Glomerular visceral epithelial cell (primary cell): ENCODE data around the gene BLMH.

ENCODE experiments used
- DNase-seq: peaks from one replicate; pipeline ENCODE4 v3.0.0-alpha.2; 2016; ENCODE audit errors: extremely low spot score

BLMH gene

GRCh38 chr17:30291543-30292285 is at the start of gene BLMH:
Gene BLMH, minus strand, starts transcription at chr17:30291944. Its CDS starts 125 bp downstream, at chr17:30291819.
- DNase-seq: peak; percentile 80

- no peak for DNase-seq
These were observed 49.1 kb upstream of the BLMH start for GRCh38 chr17:30340801-30341356.

DNA sequence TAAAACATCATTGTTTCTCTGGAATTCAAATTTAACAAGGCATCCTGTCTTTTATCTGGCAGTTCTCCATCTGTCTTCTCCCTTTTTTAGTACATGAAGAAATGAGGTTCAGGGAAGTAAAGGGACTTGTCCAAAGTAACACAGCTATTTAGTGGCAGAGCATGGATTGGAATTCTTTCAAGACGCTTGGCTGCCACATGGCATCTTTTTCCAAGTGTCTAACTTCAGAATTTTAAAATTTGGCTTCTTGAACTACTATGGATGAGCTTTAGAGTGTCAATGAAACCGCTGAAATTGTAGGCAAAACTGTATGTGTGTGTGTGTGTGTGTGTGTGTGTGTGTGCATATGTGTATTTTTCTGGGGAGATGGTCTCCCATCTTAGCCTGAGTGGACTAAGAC is 47.3 kb upstream of the BLMH start:
- no peak for DNase-seq

DNA sequence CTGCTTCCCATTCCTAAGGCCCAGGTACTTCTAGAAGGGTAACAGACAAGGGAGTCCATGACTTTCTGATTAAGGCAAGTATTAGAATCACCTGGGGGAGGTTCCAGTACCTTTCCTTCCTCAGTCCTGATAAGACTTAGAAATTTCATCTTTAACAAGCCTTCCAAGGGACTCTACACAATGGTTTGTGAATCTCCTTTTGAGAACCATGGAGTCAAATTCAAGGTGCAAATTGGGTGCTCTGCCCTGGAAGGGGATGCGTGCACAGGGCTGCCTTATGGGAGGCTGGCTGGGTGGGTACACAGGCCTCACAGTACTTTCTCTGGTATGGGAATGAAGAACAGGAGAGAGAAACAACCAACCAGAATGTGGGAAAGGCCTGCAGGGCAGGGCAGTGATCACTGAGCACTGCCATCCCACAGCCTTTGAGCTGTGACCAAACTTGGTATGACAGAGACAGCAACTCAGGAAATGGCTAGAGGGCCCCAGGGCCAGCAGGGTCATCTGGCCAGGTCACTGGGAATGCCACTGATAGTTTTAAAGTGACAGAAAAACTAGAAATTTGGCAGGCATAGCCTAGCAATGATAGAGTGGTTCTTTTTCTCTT is 45.8 kb upstream of the BLMH start:
- no peak for DNase-seq

GRCh38 chr17:30336369-30337171 is 44.8 kb upstream of the BLMH start:
- DNase-seq: peak; percentile 56

DNA sequence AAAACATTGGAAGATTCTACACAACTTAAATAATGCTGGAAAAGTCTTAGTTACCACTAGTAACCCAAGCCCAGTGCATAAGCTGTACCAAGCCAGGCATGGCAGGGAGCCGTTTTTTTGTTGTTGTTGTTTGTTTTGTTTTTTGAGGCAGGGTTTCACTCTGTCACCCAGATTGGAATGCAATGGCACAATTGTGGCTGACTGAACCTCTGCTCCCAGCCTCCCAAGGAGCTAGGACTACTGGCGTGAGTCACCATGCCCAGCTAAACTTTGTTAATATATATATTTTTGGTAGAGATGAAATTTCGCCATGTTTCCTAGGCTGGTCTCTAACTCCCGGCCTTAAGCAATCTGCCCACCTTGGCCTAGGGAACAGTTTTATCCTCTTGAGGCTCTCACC is 42.7 kb upstream of the BLMH start:
- no peak for DNase-seq

- DNase-seq: no peak
These were observed 42.0 kb upstream of the BLMH start, which contains the start of gene TMIGD1 for GRCh38 chr17:30333503-30334360. Gene TMIGD1, minus strand, starts transcription at chr17:30334057. Its CDS starts 1,924 bp downstream, at chr17:30332133.

DNA sequence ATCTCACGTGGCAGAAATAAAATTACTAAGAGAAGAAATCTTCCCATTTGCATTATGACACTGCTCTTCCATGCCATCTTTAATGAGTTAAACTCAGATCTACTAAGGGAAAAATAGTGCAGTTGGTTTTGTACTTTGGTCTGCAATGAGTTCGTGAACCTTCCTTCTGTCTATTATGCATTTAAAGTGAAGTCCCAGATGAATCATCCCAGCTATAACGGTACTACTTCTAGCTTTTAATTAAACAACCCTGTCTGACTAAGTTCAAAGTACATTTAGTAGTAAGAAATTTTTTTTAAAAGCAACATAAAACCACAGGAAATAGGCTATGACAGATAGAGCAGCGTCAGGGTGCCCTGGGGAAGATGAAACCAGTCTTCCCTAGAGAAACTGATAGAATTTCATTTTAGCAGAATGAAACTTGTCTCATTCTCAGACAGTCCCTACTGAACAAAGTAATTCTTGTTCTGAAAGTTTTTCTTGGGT is 40.4 kb upstream of the BLMH start:
- DNase-seq: peak; percentile 34

- no peak for DNase-seq
These were observed 35.1 kb upstream of the BLMH start for GRCh38 chr17:30326809-30327208.

GRCh38 chr17:30324723-30325122 is 33.0 kb upstream of the BLMH start:
- no peak for DNase-seq

DNA sequence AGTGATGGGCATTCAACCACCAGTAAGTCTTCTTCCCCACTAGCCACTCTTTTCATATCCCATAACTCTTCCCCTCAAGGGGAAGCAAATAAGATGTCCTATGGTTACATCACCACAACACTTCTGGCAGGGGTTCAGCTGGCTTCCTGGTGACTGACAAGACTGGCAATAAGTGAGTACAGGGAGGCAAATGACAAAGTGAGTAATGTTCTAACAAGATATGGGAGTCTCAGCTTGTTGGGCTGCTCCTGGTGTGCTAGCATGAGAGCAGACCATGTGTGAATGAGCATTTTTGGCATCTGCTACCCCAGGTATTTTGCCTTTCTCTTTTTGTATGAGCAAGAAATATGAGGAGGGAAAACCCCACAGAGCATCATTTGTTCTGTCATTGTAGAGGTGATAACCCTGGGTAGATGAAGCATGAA is 32.2 kb upstream of the BLMH start:
- DNase-seq: peak; percentile 60

DNA sequence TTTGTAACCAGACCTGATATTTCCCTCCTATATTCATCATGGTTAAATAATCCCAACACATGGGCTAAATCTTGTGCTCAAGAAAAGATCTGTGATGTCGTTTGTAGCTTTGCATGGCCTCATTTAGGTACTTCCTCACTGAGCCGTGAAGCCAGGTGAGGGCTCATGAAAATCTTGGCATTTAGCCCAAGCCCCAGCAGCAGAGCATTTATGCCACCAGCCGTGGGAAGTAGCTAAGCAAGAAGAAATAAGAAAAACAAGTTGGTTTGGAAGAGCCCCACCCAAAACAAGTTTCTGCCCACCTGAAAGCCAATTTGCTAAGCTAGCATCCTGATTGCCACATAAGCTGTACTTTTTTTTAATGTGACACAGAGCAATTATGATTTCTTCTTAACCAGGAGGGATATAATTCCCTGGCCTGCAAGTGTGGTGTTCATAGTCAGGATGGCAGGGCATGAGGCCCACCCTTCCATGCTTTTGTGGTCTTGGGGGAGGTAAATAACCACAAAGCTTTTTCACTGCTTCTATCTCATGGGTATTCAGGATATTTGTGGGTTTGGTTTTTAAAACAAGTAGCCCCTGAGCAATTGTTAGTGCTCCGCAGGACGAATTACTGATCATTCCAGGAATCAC is 31.6 kb upstream of the BLMH start:
- DNase-seq: peak; percentile 63

GRCh38 chr17:30321314-30321713 is 29.6 kb upstream of the BLMH start:
- no peak for DNase-seq

GRCh38 chr17:30318155-30318554 is 26.4 kb upstream of the BLMH start:
- no peak for DNase-seq

DNA sequence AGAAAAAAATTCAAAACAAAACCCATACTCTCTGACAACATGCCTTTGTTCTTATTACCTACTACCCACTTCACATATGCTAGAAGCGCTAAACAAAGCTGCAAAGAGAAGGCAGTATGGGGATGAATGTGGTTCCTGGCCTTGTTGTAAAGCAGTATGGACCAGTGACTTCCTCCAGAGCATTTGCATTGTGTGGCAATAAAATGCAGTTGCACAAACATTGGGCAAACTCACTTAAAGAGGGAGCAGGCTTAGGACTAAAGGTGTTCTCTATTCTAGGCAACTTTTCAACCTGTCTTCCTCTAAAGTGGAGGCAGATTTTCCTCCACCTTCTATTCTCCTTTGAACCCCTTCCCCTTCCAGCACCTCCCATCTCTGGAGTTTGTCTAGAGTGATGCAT is 25.0 kb upstream of the BLMH start:
- no peak for DNase-seq

DNA sequence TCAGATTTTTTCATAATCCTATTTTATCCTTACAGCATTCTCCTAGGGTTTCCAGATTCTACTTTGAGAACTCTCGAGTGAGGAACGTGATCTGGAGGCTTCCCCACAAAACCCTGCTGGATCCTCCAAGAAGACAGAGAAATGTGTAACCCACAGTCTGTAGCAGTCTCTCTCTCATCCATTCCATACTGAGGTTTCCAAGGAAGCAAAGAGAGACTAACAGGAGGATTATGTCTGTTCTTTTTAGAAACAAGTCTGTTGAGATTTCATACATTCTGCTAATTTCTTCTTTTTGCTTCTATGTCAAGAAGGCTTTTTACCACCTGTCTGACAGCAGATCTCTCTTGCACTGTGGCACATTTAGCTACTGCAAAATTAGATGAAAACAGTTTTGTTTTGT is 23.4 kb upstream of the BLMH start:
- no peak for DNase-seq

- DNase-seq: no peak
These were observed 22.7 kb upstream of the BLMH start for GRCh38 chr17:30314474-30314873.

DNA sequence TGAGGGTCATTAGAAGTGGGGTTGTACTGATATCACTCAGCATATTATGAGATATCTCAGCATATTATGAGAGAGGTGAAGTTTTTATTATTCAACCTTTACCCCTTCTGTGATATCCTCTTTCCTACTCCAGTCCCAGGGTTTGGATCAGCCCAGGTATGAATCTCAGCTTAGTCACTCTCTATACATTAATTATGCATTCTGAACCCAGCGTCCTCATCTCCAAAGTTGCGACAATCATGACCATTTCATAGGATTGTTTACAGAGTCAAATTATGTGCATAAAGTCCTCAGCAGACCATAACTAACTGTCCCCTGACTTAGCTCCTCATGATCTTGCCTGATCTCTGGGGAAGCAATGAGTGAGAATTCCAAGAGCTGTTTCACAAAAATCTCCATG is 20.5 kb upstream of the BLMH start:
- DNase-seq: no peak

DNA sequence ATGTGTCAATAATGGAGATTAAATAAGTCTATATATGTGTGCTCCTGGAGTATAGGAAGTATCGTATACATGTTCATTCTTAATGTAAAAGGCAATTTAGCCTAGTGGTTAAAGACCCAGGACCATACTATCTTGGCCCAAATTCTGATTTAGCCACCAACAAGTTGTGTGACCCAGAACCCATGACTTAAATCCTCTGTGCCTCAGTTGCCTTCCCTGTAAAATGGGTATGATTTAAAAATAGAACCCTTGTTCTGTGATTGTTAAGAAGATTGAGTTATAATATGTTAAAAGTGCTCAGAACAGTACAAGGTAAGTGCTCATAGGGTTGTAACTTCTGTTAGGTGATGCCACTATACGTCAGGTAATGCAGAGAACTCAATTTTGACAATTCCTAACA is 18.8 kb upstream of the BLMH start:
- no peak for DNase-seq

- DNase-seq: no peak
These were observed 17.8 kb upstream of the BLMH start for GRCh38 chr17:30309591-30309990.

- DNase-seq: no peak
These were observed 16.7 kb upstream of the BLMH start for GRCh38 chr17:30308406-30308805.
